HepG2 (cell line): Measurements from ENCODE around the gene ADAMTSL3.

Source experiments
- CHCHD3 ChIP-seq: sonication (generic); formaldehyde crosslinking; IDR thresholded peaks from 2 replicates; pipeline ENCODE4 v1.8.0; 2022; ENCODE audit warnings: mild to moderate bottlenecking, missing genetic modification reagents, moderate library complexity
- ZNF709 ChIP-seq: sonication (generic); formaldehyde crosslinking; IDR thresholded peaks from 2 replicates; pipeline ENCODE4 v1.5.0; 2020; ENCODE audit warnings: mild to moderate bottlenecking, missing genetic modification reagents

- TF ChIP-seq CHCHD3 (CRISPR knock-in tag) (no peak), ZNF709 (no peak)
These were observed 281.9 kb downstream of the ADAMTSL3 start for GRCh38 chr15:83935774-83936173.
